PFSK-1 (cell line): ENCODE results near the gene NAALADL2.

Experiments used
- POLR2AphosphoS5 ChIP-seq: IDR thresholded peaks from 2 replicates; pipeline ENCODE4 v1.6.1; 2012; ENCODE audit warnings: low read depth, mild to moderate bottlenecking, control low read depth, low read length, moderate library complexity
- SIN3A ChIP-seq: IDR thresholded peaks from 2 replicates; pipeline ENCODE4 v1.6.1; 2012; ENCODE audit warnings: mild to moderate bottlenecking, low read length, moderate library complexity, borderline replicate concordance; ENCODE audit not compliant: insufficient read depth

DNA sequence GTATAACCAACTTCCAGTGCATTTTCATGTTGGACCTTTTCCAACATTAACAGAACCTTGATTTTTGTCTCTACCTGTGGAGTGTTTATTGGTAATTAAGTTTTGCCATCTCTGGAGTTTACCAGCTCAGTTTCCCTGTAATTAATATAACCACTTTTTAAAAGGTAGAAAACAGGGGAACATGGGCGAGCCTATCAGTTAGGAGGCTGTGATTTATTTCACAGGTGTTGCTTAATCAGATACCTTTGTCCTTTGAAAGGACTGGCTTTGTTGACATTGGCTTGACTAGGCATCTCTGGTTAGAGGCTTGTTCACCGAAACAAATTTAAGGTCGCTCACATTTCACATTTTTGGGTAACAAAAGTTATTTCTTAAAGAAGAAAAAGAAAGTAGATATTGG, 622 bp downstream of the NAALADL2 start:
- no peak for TF ChIP-seq POLR2AphosphoS5
- TF ChIP-seq SIN3A = no peak
